Neural crest cell (in vitro differentiated cells): Measurements from ENCODE around the gene GDPD5. TPM values are rescaled to one million over a fixed set of nuclear protein-coding genes. Genes with fewer than 3 reads are reported as not detected.
A peak's percentile ranks its signal among the peaks of the same experiment; 100 is the strongest.

ENCODE experiments used
- DNase-seq: peaks from one replicate; pipeline ENCODE4 v3.0.0; 2021; ENCODE audit warnings: low read depth, mixed read lengths, low spot score
- H3K27ac Mint-ChIP-seq: one replicate; pipeline ENCODE4 v1.8.0; 2021; ENCODE audit warnings: mild to moderate bottlenecking, mixed read lengths; ENCODE audit not compliant: unreplicated experiment
- H3K27me3 Mint-ChIP-seq: 2 replicates; pipeline ENCODE4 v1.8.0; 2021; ENCODE audit warnings: low read depth, mild to moderate bottlenecking, mixed read lengths
- H3K36me3 Mint-ChIP-seq: 2 replicates; pipeline ENCODE4 v1.8.0; 2021; ENCODE audit warnings: low read depth, mild to moderate bottlenecking, mixed read lengths
- H3K4me1 Mint-ChIP-seq: 2 replicates; pipeline ENCODE4 v1.8.0; 2021; ENCODE audit warnings: mixed read lengths
- H3K4me3 Mint-ChIP-seq: one replicate; pipeline ENCODE4 v1.8.0; 2021; ENCODE audit warnings: mild to moderate bottlenecking, mixed read lengths
- H3K9me3 Mint-ChIP-seq: 2 replicates; pipeline ENCODE4 v1.8.0; 2021; ENCODE audit warnings: mixed read lengths
- total RNA-seq: library from RNA; stranded (reverse); gene quantifications from 2 replicates; pipeline ENCODE4 v1.2.1, GENCODE V29; 2021
- TF ChIP-seq, protein P1 (sequence below): fragments of 200-600 bp; sonication (generic); conservative IDR thresholded peaks from 2 replicates; pipeline ENCODE4 v1.5.0; 2021; ENCODE audit warnings: antibody characterized with exemption, mild to moderate bottlenecking

Gene GDPD5
- total RNA-seq, 1 donor from 2014 or later: 13.3 TPM

DNA sequence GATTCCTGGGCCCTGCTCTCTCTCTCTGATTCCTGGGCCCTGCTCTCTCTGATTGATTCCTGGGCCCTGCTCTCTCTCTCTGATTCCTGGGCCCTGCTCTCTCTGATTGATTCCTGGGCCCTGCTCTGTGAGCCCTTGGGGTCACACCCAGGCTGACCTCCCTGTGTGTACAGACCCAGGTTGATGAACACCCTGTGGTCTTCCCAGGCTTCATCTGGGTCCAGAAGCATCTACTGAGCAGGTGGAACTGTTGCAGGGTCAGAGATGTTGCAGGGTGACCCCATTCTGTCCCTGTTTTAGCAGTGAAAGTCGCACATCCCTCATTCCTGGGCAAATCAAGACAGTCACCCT lies 16.3 kb upstream of the GDPD5 start:
- Mint-ChIP-seq H3K36me3 (no peaks in the 10 kb centered on the region), H3K4me1 (peaks cover 13% of the 10 kb centered on the region), H3K27me3 (no peaks in the 10 kb centered on the region), H3K27ac (peak overlapping the region; percentile 17), H3K4me3 (no peak overlapping the region), H3K9me3 (no peaks in the 10 kb centered on the region)
- DNase-seq: no peak
- TF ChIP-seq, protein P1, sequence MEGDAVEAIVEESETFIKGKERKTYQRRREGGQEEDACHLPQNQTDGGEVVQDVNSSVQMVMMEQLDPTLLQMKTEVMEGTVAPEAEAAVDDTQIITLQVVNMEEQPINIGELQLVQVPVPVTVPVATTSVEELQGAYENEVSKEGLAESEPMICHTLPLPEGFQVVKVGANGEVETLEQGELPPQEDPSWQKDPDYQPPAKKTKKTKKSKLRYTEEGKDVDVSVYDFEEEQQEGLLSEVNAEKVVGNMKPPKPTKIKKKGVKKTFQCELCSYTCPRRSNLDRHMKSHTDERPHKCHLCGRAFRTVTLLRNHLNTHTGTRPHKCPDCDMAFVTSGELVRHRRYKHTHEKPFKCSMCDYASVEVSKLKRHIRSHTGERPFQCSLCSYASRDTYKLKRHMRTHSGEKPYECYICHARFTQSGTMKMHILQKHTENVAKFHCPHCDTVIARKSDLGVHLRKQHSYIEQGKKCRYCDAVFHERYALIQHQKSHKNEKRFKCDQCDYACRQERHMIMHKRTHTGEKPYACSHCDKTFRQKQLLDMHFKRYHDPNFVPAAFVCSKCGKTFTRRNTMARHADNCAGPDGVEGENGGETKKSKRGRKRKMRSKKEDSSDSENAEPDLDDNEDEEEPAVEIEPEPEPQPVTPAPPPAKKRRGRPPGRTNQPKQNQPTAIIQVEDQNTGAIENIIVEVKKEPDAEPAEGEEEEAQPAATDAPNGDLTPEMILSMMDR: no peak

DNA sequence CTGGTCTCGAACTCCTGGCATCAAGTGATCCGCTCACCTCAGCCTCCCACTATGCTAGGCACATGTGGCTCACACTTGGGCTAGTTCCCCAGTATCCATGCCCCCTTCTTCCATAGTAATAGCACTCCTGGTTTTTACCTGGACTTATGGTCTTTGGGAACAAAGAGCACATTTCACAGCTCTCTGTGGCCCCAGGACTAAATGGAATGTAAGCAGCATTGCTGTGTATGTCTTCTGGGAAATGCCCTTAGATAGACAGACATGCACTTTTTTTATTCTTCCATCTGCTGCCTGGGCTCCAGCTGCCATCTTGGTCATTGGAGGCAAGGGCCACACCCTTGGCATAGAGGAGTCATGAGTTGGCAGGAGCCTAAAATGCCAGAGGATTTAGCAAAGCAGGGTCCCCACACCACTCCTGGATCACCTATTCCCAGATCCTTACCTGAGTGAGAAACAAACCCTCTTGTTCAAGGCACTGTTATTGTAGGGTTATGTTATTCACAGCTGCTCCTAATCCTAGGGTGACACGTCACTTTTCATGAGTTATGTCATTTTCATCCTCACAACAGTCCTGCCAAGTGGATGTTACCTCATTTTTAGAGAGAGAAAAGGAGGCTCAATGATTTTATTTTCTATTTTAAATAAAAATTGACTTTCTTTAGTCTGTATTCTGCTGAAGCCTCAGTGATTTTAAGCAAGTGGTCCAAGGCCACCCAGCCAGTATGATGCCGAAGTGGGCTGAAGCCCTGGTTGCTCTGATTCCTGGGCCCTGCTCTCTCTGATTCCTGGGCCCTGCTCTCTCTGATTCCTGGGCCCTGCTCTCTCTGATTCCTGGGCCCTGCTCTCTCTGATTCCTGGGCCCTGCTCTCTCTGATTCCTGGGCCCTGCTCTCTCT lies 15.7 kb upstream of the GDPD5 start:
- Mint-ChIP-seq H3K4me3 (no peak overlapping the region), H3K27ac (no peak overlapping the region), H3K9me3 (no peaks in the 10 kb centered on the region), H3K27me3 (no peaks in the 10 kb centered on the region), H3K4me1 (peaks cover 13% of the 10 kb centered on the region), H3K36me3 (no peaks in the 10 kb centered on the region)
- TF ChIP-seq, protein P1: no peak
- no peak for DNase-seq

DNA sequence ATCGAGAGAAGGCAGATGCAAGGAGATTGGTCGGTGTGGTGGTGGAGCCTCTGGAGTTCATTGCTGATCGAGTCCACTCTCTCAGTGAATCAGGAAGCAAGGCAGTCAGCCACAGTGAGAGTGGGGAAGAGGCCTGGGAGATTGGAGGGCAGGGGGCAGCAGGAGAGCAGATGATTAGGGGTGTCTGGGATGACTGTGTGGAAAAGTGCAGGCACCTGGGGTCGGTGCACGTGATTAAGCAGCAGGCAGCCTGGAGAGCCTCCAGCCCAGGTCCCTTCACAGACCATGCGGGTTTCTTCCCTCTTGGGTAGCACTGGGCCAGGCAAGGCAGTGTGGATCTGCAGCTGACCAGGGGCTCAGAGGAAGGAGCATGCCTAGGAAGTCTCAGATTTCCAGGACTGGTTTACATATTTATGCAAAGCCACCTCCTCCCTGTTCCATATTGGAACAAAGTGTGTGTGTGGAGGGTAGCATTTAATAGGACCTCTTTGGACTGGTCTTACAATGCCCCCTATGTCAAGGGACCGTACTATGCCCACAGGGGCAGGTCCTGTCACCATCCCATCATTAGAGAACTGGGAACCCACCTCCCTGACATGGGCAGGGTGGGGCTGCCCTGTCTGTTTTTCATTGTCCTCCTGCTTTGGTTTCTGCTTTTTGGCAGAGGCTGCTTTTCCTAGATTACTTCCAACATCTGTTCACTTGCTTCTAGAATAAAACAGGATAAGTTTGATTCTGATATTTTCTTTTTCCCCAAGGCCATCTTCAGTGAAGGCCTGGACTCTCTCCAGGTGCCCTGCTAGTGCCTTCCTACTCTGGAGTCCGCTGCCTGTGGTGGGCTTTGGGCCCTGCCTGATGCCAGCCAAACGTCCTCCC lies 14.0 kb upstream of the GDPD5 start:
- no peak for DNase-seq
- Mint-ChIP-seq H3K4me3 (no peak overlapping the region), H3K4me1 (peaks cover 13% of the 10 kb centered on the region), H3K9me3 (no peaks in the 10 kb centered on the region), H3K36me3 (no peaks in the 10 kb centered on the region), H3K27ac (peak overlapping the region; percentile 91), H3K27me3 (no peaks in the 10 kb centered on the region)
- TF ChIP-seq, protein P1: no peak

DNA sequence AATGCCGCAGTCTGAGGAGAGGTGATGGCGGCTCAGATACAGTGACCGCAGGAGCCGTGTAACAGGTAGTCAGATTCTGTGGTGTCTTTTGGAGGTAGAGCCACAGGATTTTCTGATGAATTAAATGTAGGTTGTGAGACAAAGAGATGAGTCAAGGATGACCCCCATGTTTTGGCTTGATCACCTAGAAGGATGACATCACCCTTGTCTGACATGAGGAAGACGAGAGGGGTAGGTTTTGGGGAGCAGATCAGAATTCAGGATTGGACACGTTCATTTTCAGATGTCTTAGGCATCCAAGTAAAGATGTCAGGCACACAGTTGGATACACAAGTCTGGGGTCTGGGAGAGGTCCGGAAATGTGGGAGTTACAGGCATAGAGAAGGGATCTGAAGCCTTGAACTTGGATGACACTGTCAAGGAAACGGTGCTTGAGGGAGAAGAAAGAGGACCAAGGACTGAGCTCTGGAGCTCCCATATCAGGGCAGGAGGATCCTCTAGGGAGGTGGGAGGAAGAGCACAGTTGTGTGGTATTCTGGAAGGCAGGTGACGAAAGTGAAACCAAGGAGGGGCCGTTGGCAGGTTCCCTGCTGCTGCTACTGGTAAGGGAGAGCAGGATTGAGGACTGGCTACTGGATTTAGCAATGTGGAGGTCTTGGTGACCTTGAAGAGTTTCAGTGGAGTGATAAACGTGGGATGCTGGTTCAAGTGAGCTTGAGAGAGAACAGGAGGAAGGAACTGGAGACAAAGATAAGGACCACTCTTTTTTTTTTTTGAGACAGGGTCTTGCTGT lies 12.6 kb upstream of the GDPD5 start:
- no peak for DNase-seq
- no peak overlapping the region for H3K27ac Mint-ChIP-seq
- no peaks in the 10 kb centered on the region for H3K9me3 Mint-ChIP-seq
- H3K4me3 Mint-ChIP-seq: no peak overlapping the region
- TF ChIP-seq, protein P1: no peak
- H3K4me1 Mint-ChIP-seq: peaks cover 16% of the 10 kb centered on the region
- no peaks in the 10 kb centered on the region for H3K36me3 Mint-ChIP-seq
- H3K27me3 Mint-ChIP-seq: no peaks in the 10 kb centered on the region

DNA sequence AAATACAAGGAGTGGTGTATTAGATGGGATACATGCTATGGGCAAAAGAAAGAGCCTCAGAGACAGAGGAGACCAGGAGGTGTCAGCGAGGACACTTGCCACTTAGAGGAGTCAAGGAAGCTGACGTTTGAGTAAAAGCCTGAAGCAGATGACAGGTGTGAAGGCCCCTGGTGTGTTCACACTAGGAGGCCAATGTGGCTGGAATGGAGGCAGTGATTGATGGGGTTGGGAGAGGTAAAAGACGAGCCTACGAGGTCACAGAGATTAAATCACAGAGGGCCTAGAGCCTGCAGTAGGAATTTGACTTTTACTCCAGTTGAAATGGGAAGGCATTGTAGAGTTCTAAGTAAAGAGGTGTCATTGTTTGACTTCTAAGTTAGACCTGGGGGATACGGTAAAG lies 12.0 kb upstream of the GDPD5 start:
- Mint-ChIP-seq H3K27me3 (no peaks in the 10 kb centered on the region), H3K4me3 (no peak overlapping the region), H3K9me3 (no peaks in the 10 kb centered on the region), H3K27ac (peak overlapping the region; percentile 58), H3K4me1 (peaks cover 16% of the 10 kb centered on the region), H3K36me3 (no peaks in the 10 kb centered on the region)
- DNase-seq: no peak
- TF ChIP-seq, protein P1: no peak
